Hepatocyte (in vitro differentiated cells): Measurements from ENCODE around the gene COBL.

Source experiments
- CTCF ChIP-seq: fragments of 200-600 bp; sonication (generic); IDR thresholded peaks from 2 replicates; pipeline ENCODE4 v1.5.1; 2016; ENCODE audit warnings: antibody characterized with exemption, mild to moderate bottlenecking; ENCODE audit not compliant: poor library complexity
- EZH2 ChIP-seq: fragments of 200-600 bp; sonication (generic); IDR thresholded peaks from 2 replicates; pipeline ENCODE4 v1.6.1; 2016; ENCODE audit warnings: antibody characterized with exemption, mild to moderate bottlenecking, borderline replicate concordance
- EZH2phosphoT487 ChIP-seq: fragments of 200-600 bp; sonication (generic); IDR thresholded peaks from one replicate; pipeline ENCODE4 v1.6.1; 2018; ENCODE audit warnings: antibody characterized with exemption, mild to moderate bottlenecking, low read depth, moderate library complexity; ENCODE audit not compliant: unreplicated experiment, severe bottlenecking

GRCh38 chr7:51219261-51219988, 97.2 kb downstream of the COBL start:
- TF ChIP-seq EZH2 = no peak
- no peak for TF ChIP-seq CTCF
- TF ChIP-seq EZH2phosphoT487 = no peak
